ENCODE results near the gene MRGPRX2.

- TF ChIP-seq ZNF274 (IDR thresholded peaks at IDR 0.05; ENCODE audit: low read depth, low read length) (no peak), YY1 (IDR thresholded peaks at IDR 0.05; ENCODE audit: insufficient read depth, insufficient read length) (no peak), SUZ12 (IDR thresholded peaks at IDR 0.05; ENCODE audit: extremely low read depth, insufficient read depth, insufficient read length) (no peak)
Measured at GRCh38 chr11:19080579-19080993, 20.1 kb upstream of the MRGPRX2 start.
